Suprapubic skin (tissue), 4 donors: Measurements from ENCODE around the gene RABGAP1.

Experiments used
- CTCF ChIP-seq, 2 donors: fragments of 200-600 bp in 1 of 2; fragments of 450-650 bp in 1 of 2; sonication (generic) in 1 of 2; IDR thresholded peaks; one replicate each; pipeline ENCODE4 v1.5.1; 2016 to 2019; ENCODE audit warnings: antibody characterized with exemption in 2 of 2, mild to moderate bottlenecking in 1 of 2, moderate library complexity in 1 of 2
- EP300 ChIP-seq: sonication (generic); formaldehyde crosslinking; IDR thresholded peaks from one replicate; pipeline ENCODE4 v1.6.1; 2017; ENCODE audit warnings: antibody characterized with exemption
- POLR2A ChIP-seq, 2 donors: fragments of 450-650 bp; IDR thresholded peaks; one replicate each; pipeline ENCODE4 v1.6.1; 2017; ENCODE audit warnings: antibody characterized with exemption in 2 of 2, mild to moderate bottlenecking in 2 of 2, moderate library complexity in 2 of 2
- POLR2AphosphoS5 ChIP-seq, 3 donors: sonication (generic); formaldehyde crosslinking; IDR thresholded peaks; one replicate each; pipeline ENCODE4 v1.6.1; 2017; ENCODE audit warnings: antibody characterized with exemption in 3 of 3

GRCh38 chr9:123093141-123093540, 152.3 kb downstream of the RABGAP1 start:
- no peak for TF ChIP-seq POLR2A (IDR thresholded peaks at IDR 0.05)
- TF ChIP-seq EP300: no peak
- no peak for TF ChIP-seq CTCF (IDR thresholded peaks at IDR 0.05)
- no peak for TF ChIP-seq POLR2AphosphoS5 (IDR thresholded peaks at IDR 0.05)
